Measurements from ENCODE around the gene AFF1. TPM values are rescaled to one million over a fixed set of nuclear protein-coding genes. Genes with fewer than 3 reads are reported as not detected.

AFF1 gene
- total RNA-seq, 2 experiments from 2014 or later, result 50.3 to 51.2 TPM

DNA sequence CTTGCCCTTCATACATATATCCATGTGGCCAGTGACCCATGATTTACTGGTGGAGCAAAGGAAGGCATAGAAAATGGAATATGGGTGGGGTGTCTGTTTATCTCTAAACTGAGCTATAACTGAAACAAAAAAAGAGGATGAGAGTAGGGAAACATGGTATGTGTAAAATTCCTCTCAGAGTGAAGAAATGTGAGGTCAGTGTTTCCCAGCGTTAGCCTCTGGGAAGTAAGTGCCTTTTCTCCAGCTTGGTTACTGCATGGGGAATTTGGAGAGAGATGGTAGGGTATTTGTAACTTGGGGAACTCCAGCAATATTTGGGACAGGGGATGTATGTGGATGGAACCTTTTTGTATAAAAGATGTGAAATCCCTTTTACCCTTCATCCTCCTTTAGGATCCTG, 89.4 kb downstream of the AFF1 start:
- no peaks in the 10 kb centered on the region for H3K9me3 ChIP-seq (ENCODE audit: control insufficient read depth in 1 of 2, insufficient read depth in 1 of 2, low read length in 2 of 2)
- peaks cover 16% of the 10 kb centered on the region for H3K4me1 ChIP-seq (ENCODE audit: insufficient read depth, low read length)
- Mint-ChIP-seq H3K4me3 (no peak overlapping the region), H3K9me3 (no peaks in the 10 kb centered on the region), H3K27me3 (no peaks in the 10 kb centered on the region), H3K36me3 (ENCODE audit: low read depth) (no peaks in the 10 kb centered on the region), H3K27ac (no peak overlapping the region), H3K4me1 (ENCODE audit: low read depth) (peaks cover 73% of the 10 kb centered on the region)
- H3K27ac ChIP-seq (ENCODE audit: low read depth in 1 of 2, low read length in 2 of 2), result no peak overlapping the region
- no peaks in the 10 kb centered on the region for H3K27me3 ChIP-seq (ENCODE audit: control insufficient read depth in 1 of 2, insufficient read depth in 2 of 2, low read length in 2 of 2)
- ChIA-PET POLR2A (no interaction called here), CTCF (interaction anchor here (1.0 kb wide), 2 partner anchors 14 to 102 kb away, joined by 3 read pairs; no protein-coding TSS in a partner anchor)
- TF ChIP-seq, protein P1, sequence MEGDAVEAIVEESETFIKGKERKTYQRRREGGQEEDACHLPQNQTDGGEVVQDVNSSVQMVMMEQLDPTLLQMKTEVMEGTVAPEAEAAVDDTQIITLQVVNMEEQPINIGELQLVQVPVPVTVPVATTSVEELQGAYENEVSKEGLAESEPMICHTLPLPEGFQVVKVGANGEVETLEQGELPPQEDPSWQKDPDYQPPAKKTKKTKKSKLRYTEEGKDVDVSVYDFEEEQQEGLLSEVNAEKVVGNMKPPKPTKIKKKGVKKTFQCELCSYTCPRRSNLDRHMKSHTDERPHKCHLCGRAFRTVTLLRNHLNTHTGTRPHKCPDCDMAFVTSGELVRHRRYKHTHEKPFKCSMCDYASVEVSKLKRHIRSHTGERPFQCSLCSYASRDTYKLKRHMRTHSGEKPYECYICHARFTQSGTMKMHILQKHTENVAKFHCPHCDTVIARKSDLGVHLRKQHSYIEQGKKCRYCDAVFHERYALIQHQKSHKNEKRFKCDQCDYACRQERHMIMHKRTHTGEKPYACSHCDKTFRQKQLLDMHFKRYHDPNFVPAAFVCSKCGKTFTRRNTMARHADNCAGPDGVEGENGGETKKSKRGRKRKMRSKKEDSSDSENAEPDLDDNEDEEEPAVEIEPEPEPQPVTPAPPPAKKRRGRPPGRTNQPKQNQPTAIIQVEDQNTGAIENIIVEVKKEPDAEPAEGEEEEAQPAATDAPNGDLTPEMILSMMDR (IDR thresholded peaks at IDR 0.05), result no peak
- intact Hi-C loops (cut with DNase I, micrococcal nuclease), result no loop called here
- DNase-seq (no peak), ATAC-seq (ENCODE audit: poor library complexity) (no peak)
- no peak overlapping the region for H3K4me3 ChIP-seq (ENCODE audit: low read length)
- H3K36me3 ChIP-seq (ENCODE audit: insufficient read depth, low read length), result no peaks in the 10 kb centered on the region

DNA sequence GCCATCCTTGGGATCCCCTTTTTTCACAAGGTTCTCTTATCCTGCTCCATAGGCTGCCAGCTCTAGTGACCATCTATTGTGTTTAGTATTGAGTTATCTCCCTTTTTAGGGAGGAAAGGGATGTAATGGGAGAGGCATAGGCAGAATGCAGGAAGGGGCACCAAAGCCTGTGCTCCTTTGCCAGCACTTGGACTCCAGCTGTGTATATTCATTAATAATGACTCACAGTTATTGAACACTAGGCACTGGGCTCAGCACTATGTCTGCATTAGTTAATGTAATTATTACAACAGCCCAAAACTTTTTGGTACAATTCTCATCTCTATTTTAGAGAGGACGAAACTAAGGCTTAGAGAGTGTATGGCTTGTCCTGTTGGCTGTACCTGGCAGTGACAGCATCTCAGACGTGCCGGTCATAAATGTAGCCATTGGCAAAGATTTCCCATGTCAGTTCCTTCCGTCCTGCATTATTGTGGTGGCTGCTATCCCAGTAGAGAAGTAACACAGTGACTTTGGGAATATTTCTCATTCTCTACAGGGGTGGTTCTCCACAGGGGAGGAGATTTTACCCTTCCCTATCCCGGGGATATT, 90.3 kb downstream of the AFF1 start:
- TF ChIP-seq, protein P1 (IDR thresholded peaks at IDR 0.05), result no peak
- H3K4me3 ChIP-seq (ENCODE audit: low read length), result no peak overlapping the region
- Mint-ChIP-seq H3K27ac (peak overlapping the region; percentile 24), H3K36me3 (ENCODE audit: low read depth) (no peaks in the 10 kb centered on the region), H3K4me1 (ENCODE audit: low read depth) (peaks cover 73% of the 10 kb centered on the region), H3K9me3 (no peaks in the 10 kb centered on the region), H3K4me3 (no peak overlapping the region), H3K27me3 (no peaks in the 10 kb centered on the region)
- ChIA-PET POLR2A (no interaction called here), CTCF (no interaction called here)
- no peak overlapping the region for H3K27ac ChIP-seq (ENCODE audit: low read depth in 1 of 2, low read length in 2 of 2)
- no peak for DNase-seq
- no peak for ATAC-seq (ENCODE audit: poor library complexity)
- peaks cover 10% of the 10 kb centered on the region for H3K4me1 ChIP-seq (ENCODE audit: insufficient read depth, low read length)
- peaks cover 3% of the 10 kb centered on the region for H3K36me3 ChIP-seq (ENCODE audit: insufficient read depth, low read length)
- no peaks in the 10 kb centered on the region for H3K27me3 ChIP-seq (ENCODE audit: control insufficient read depth in 1 of 2, insufficient read depth in 2 of 2, low read length in 2 of 2)
- intact Hi-C loops (cut with DNase I, micrococcal nuclease), result no loop called here
- H3K9me3 ChIP-seq (ENCODE audit: control insufficient read depth in 1 of 2, insufficient read depth in 1 of 2, low read length in 2 of 2), result no peaks in the 10 kb centered on the region

DNA sequence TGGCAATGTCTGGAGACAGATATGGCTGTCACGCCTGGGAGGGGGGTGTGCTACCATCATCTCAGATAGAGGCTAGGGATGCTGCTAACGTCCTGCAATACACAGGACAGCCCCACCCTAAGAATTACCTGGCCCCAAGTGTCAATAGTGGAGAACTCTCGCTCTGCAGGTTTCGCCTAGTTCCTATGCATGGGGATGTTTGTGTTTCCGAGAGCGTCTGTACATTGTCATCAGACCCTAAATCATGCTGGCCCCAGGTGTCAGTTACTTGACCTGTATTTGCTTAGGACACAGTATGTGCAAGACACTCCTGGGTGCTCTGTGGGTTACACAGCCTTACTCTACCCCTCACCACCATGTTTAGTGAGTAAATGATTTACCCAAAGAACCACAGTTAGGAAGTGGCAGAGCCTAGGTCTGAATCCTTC, 90.8 kb downstream of the AFF1 start:
- H3K4me1 ChIP-seq (ENCODE audit: insufficient read depth, low read length), result peaks cover 11% of the 10 kb centered on the region
- no peaks in the 10 kb centered on the region for H3K27me3 ChIP-seq (ENCODE audit: control insufficient read depth in 1 of 2, insufficient read depth in 2 of 2, low read length in 2 of 2)
- H3K9me3 ChIP-seq (ENCODE audit: control insufficient read depth in 1 of 2, insufficient read depth in 1 of 2, low read length in 2 of 2), result no peaks in the 10 kb centered on the region
- intact Hi-C loops (cut with DNase I, micrococcal nuclease), result no loop called here
- no peak for ATAC-seq (ENCODE audit: poor library complexity)
- Mint-ChIP-seq H3K36me3 (ENCODE audit: low read depth) (no peaks in the 10 kb centered on the region), H3K4me1 (ENCODE audit: low read depth) (peaks cover 69% of the 10 kb centered on the region), H3K9me3 (no peaks in the 10 kb centered on the region), H3K27me3 (no peaks in the 10 kb centered on the region), H3K4me3 (no peak overlapping the region), H3K27ac (peak overlapping the region; percentile 24)
- peaks cover 3% of the 10 kb centered on the region for H3K36me3 ChIP-seq (ENCODE audit: insufficient read depth, low read length)
- no peak for DNase-seq
- POLR2A ChIA-PET, result no interaction called here
- TF ChIP-seq, protein P1 (IDR thresholded peaks at IDR 0.05), result no peak
- CTCF ChIA-PET, result no interaction called here
- no peak overlapping the region for H3K4me3 ChIP-seq (ENCODE audit: low read length)
- H3K27ac ChIP-seq (ENCODE audit: low read depth in 1 of 2, low read length in 2 of 2), result no peak overlapping the region

Data from CD4-positive, alpha-beta T cell (primary cell).